T-cell (primary cell): ENCODE data around the gene GATAD2A. TPM values are rescaled to one million over a fixed set of nuclear protein-coding genes. Genes with fewer than 3 reads are reported as not detected.
"Not testable (repeated sequence)": the region's sequence is repeated elsewhere in the genome, so short reads cannot be mapped to it uniquely, and the experiment has no call there.

Experiments
- ATAC-seq, 4 experiments: fragments of 200-7000 bp in 3 of 4; fragments of 150-1000 bp in 1 of 4; cut with Tn5 transposase; replicated peaks in 1 of 4; 1 replicate in 3 of 4; 2 replicates in 1 of 4; pipeline ENCODE4 v1.10.0; 2021; ENCODE audit warnings: moderate library complexity in 3 of 4, mild to moderate bottlenecking in 2 of 4, moderate number of reproducible peaks in 1 of 4
- CTCF ChIA-PET, 2 donors: fragments of 300-600 bp; sonication (Branson Sonifier 250); formaldehyde crosslinking; loops; one replicate each; lab custom pipeline; 2022; ENCODE audit warnings: antibody characterized with exemption in 2 of 2; lab: Charles Lee
- POLR2A ChIA-PET, 2 donors: fragments of 300-600 bp; sonication (Branson Sonifier 250); formaldehyde crosslinking; loops; one replicate each; lab custom pipeline; 2022; ENCODE audit warnings: antibody characterized with exemption in 2 of 2; lab: Charles Lee
- DNase-seq, 35 experiments: peaks; one replicate each; pipeline versions ENCODE4 v3.0.0 to v3.0.0-alpha.2; 2013 to 2023
- H3K27ac ChIP-seq: one replicate; pipeline ENCODE4 v1.5.1; 2013; ENCODE audit warnings: low read length
- H3K27me3 ChIP-seq, 2 experiments: replicated peaks in 1 of 2; 1 replicate in 1 of 2; 2 replicates in 1 of 2; pipeline versions ENCODE4 v1.6.1 to v1.7.0; 2013; ENCODE audit warnings: low read length in 1 of 2, mixed read lengths in 1 of 2; ENCODE audit not compliant: control insufficient read depth in 2 of 2, insufficient read depth in 2 of 2; ENCODE audit errors: extremely low read depth in 1 of 2
- H3K36me3 ChIP-seq, 2 donors: 1 replicate in 1 of 2; 2 replicates in 1 of 2; pipeline versions ENCODE4 v1.6.1 to v1.7.0; 2013; ENCODE audit warnings: low read length in 1 of 2; ENCODE audit not compliant: control insufficient read depth in 2 of 2, insufficient read depth in 1 of 2; ENCODE audit errors: extremely low read depth in 1 of 2
- H3K4me1 ChIP-seq, 2 experiments: 1 replicate in 1 of 2; 2 replicates in 1 of 2; pipeline versions ENCODE4 v1.6.1 to v1.7.0; 2013; ENCODE audit warnings: low read length in 2 of 2, mixed read lengths in 1 of 2; ENCODE audit not compliant: insufficient read depth in 2 of 2, control insufficient read depth in 1 of 2; ENCODE audit errors: extremely low read depth in 1 of 2
- H3K4me3 ChIP-seq, 2 donors: 1 replicate in 1 of 2; 2 replicates in 1 of 2; pipeline versions ENCODE4 v1.5.1 to v1.7.0; 2013; ENCODE audit warnings: mild to moderate bottlenecking in 2 of 2, low read length in 1 of 2, moderate library complexity in 1 of 2; ENCODE audit not compliant: control insufficient read depth in 1 of 2; ENCODE audit errors: extremely low read depth in 1 of 2
- H3K9me3 ChIP-seq: 2 replicates; pipeline ENCODE4 v1.7.0; 2013
- H3K27ac Mint-ChIP-seq, 2 donors: one replicate each; pipeline ENCODE4 v1.8.0; 2020 to 2021; ENCODE audit warnings: mild to moderate bottlenecking in 2 of 2, mixed read lengths in 2 of 2
- H3K27me3 Mint-ChIP-seq, 2 donors: one replicate each; pipeline ENCODE4 v1.8.0; 2021 to 2022; ENCODE audit warnings: mixed read lengths in 2 of 2
- H3K36me3 Mint-ChIP-seq: one replicate; pipeline ENCODE4 v1.8.0; 2021; ENCODE audit warnings: mixed read lengths
- H3K4me1 Mint-ChIP-seq, 3 donors: one replicate each; pipeline ENCODE4 v1.8.0; 2020 to 2022; ENCODE audit warnings: mixed read lengths in 3 of 3, mild to moderate bottlenecking in 1 of 3
- H3K4me3 Mint-ChIP-seq, 3 donors: one replicate each; pipeline ENCODE4 v1.8.0; 2020 to 2022; ENCODE audit warnings: mild to moderate bottlenecking in 3 of 3, mixed read lengths in 3 of 3, moderate library complexity in 3 of 3
- H3K9me3 Mint-ChIP-seq, 3 donors: one replicate each; pipeline ENCODE4 v1.8.0; 2020 to 2022; ENCODE audit warnings: mixed read lengths in 3 of 3
- WGBS: methylation state at CpG from one replicate; pipeline ENCODE4 v1.1.5; 2013; ENCODE audit warnings: missing lambda C conversion rate; ENCODE audit not compliant: insufficient coverage; 5-methylcytosine and 5-hydroxymethylcytosine counted together
- total RNA-seq, 35 experiments: library from RNA in 6 of 35; stranded (reverse) in 6 of 35; fragments of 120-200 nt in 1 of 35; gene quantifications; one replicate each; pipeline versions ENCODE4 v1.2.1 to v1.2.4 and lab custom pipeline; 2013 to 2026

GATAD2A gene
- total RNA-seq, 5 donors from 2014 or later (not counting 1 experiment from before 2014, with no cell fraction given), result 114 to 144 (median 133) TPM

- Histone ChIP-seq H3K36me3 (peaks cover 0 to 9% of the 10 kb centered on the region in 2 donors), H3K27me3 (no peaks in the 10 kb centered on the region), H3K4me1 (peaks cover 22 to 93% of the 10 kb centered on the region in 2 experiments), H3K4me3 (no peak overlapping the region), H3K27ac (peak overlapping the region; percentile 58), H3K9me3 (no peaks in the 10 kb centered on the region)
- H3K27ac Mint-ChIP-seq, result peak overlapping the region; percentile 92 to 96
- H3K9me3 Mint-ChIP-seq, result no peaks in the 10 kb centered on the region
- peaks cover 1% of the 10 kb centered on the region for H3K36me3 Mint-ChIP-seq
- no CpG with 5 or more reads among the region's 2 CpGs for WGBS
- peaks cover 50 to 72% (median 70%) of the 10 kb centered on the region in 3 donors for H3K4me1 Mint-ChIP-seq
- peak overlapping the region in 1 of 3 donors; percentile 69 for H3K4me3 Mint-ChIP-seq
- CTCF ChIA-PET, result no interaction called here
- ATAC-seq (no peak), DNase-seq (no peak)
- POLR2A ChIA-PET, result interaction anchor here in 1 of 2 donors (0.7 kb wide), 1 partner anchor 36 kb away, joined by 3 read pairs; no protein-coding TSS in a partner anchor
- no peaks in the 10 kb centered on the region for H3K27me3 Mint-ChIP-seq
These were observed 47.6 kb downstream of the GATAD2A start for GRCh38 chr19:19453125-19453454.

- H3K9me3 ChIP-seq, ATAC-seq, H3K27ac ChIP-seq, DNase-seq, POLR2A ChIA-PET, H3K9me3 Mint-ChIP-seq, H3K27me3 Mint-ChIP-seq, H3K4me3 Mint-ChIP-seq, H3K4me3 ChIP-seq, H3K27me3 ChIP-seq, H3K36me3 ChIP-seq, H3K36me3 Mint-ChIP-seq: not testable (repeated sequence)
- 96% methylated on average over 5 of the region's 14 CpGs for WGBS
- H3K4me1 ChIP-seq, result peaks cover 40 to 93% of the 10 kb centered on the region in 2 experiments
- CTCF ChIA-PET, result interaction anchor here in 1 of 2 donors (0.6 kb wide), 1 partner anchor 40 kb away, joined by 4 read pairs; no protein-coding TSS in a partner anchor
- peak overlapping the region; percentile 23 to 93 for H3K27ac Mint-ChIP-seq
- H3K4me1 Mint-ChIP-seq, result peaks cover 58 to 75% (median 72%) of the 10 kb centered on the region in 3 donors
These were observed 49.9 kb downstream of the GATAD2A start for GRCh38 chr19:19455166-19455919.

GRCh38 chr19:19457671-19458070 lies 52.2 kb downstream of the GATAD2A start:
- ChIA-PET POLR2A (interaction anchor here in 1 of 2 donors (0.7 kb wide), 1 partner anchor 52 kb away, joined by 3 read pairs; the partner anchor contains the start of gene GATAD2A), CTCF (interaction anchor here in 1 of 2 donors (1.3 kb wide), 1 partner anchor 35 kb away, joined by 3 read pairs; no protein-coding TSS in a partner anchor)
- DNase-seq (no peak), ATAC-seq (no peak)
- Histone ChIP-seq H3K4me3 (no peak overlapping the region), H3K27ac (peak overlapping the region; percentile 95), H3K4me1 (peaks cover 50 to 93% of the 10 kb centered on the region in 2 experiments), H3K27me3 (no peaks in the 10 kb centered on the region), H3K9me3 (no peaks in the 10 kb centered on the region), H3K36me3 (peaks cover 0 to 9% of the 10 kb centered on the region in 2 donors)
- Mint-ChIP-seq H3K27ac (peak overlapping the region; percentile 93 to 100), H3K9me3 (no peaks in the 10 kb centered on the region), H3K36me3 (peaks cover 3% of the 10 kb centered on the region), H3K4me1 (peaks cover 62 to 78% (median 76%) of the 10 kb centered on the region in 3 donors), H3K4me3 (peak overlapping the region in 1 of 3 donors; percentile 97), H3K27me3 (no peaks in the 10 kb centered on the region)
- 100% methylated on average over 1 of the region's 4 CpGs for WGBS

GRCh38 chr19:19458110-19458816 lies 52.8 kb downstream of the GATAD2A start:
- Mint-ChIP-seq H3K36me3 (peaks cover 3% of the 10 kb centered on the region), H3K9me3 (no peaks in the 10 kb centered on the region), H3K4me1 (peaks cover 62 to 78% (median 76%) of the 10 kb centered on the region in 3 donors), H3K4me3 (peak overlapping the region; percentile 23 to 97 (median 34)), H3K27ac (peak overlapping the region; percentile 93 to 100), H3K27me3 (no peaks in the 10 kb centered on the region)
- Histone ChIP-seq H3K9me3 (no peaks in the 10 kb centered on the region), H3K27ac (peak overlapping the region; percentile 95), H3K27me3 (no peaks in the 10 kb centered on the region), H3K4me1 (peaks cover 55 to 93% of the 10 kb centered on the region in 2 experiments), H3K4me3 (no peak overlapping the region), H3K36me3 (peaks cover 0 to 9% of the 10 kb centered on the region in 2 donors)
- ATAC-seq (no peak), DNase-seq (no peak)
- 64% methylated on average over 13 of the region's 14 CpGs for WGBS
- ChIA-PET POLR2A (interaction anchor here (0.5 to 0.8 kb wide), 4 partner anchors 16 to 71 kb away, joined by 3 to 7 read pairs (median 3); partner anchors contain the start of gene GATAD2A (in 2 of the 2)), CTCF (interaction anchor here in 1 of 2 donors (1.3 kb wide), 1 partner anchor 35 kb away, joined by 3 read pairs; no protein-coding TSS in a partner anchor)

- peak overlapping the region; percentile 80 to 97 (median 84) for H3K4me3 Mint-ChIP-seq
- peaks cover 66 to 83% (median 81%) of the 10 kb centered on the region in 3 donors for H3K4me1 Mint-ChIP-seq
- peaks cover 3% of the 10 kb centered on the region for H3K36me3 Mint-ChIP-seq
- ATAC-seq, result peak in 2 of 4 experiments; percentile 6 to 37
- DNase-seq, result peak in 1 of 35 experiments; percentile 59
- Histone ChIP-seq H3K9me3 (no peaks in the 10 kb centered on the region), H3K36me3 (peaks cover 0 to 9% of the 10 kb centered on the region in 2 donors), H3K27ac (peak overlapping the region; percentile 95), H3K4me1 (peaks cover 58 to 93% of the 10 kb centered on the region in 2 experiments), H3K27me3 (no peaks in the 10 kb centered on the region), H3K4me3 (peak overlapping the region; percentile 35 to 45)
- POLR2A ChIA-PET, result interaction anchor here in 1 of 2 donors (0.5 to 0.8 kb wide), 2 partner anchors 54 to 72 kb away, joined by 3 to 7 read pairs; partner anchors contain the start of gene GATAD2A
- no peaks in the 10 kb centered on the region for H3K27me3 Mint-ChIP-seq
- H3K27ac Mint-ChIP-seq, result peak overlapping the region; percentile 93 to 100
- H3K9me3 Mint-ChIP-seq, result no peaks in the 10 kb centered on the region
- CTCF ChIA-PET, result interaction anchor here (1.2 to 1.3 kb wide), 2 partner anchors 31 to 34 kb away, joined by 3 to 6 read pairs; no protein-coding TSS in a partner anchor
These were observed 53.6 kb downstream of the GATAD2A start for GRCh38 chr19:19459073-19459472.
